GM12864 (cell line): ENCODE results near the gene FAHD1.
A peak's percentile ranks its signal among the peaks of the same experiment; 100 is the strongest.

Source experiments
- DNase-seq: peaks from one replicate; pipeline ENCODE4 v3.0.0-alpha.2; 2011; ENCODE audit warnings: low read depth
- H3K4me3 ChIP-seq: 2 replicates; pipeline ENCODE4 v1.5.1; 2011; ENCODE audit warnings: mild to moderate bottlenecking, low read depth, low read length, control low read depth
- TF ChIP-seq, protein P1 (sequence below): IDR thresholded peaks from 2 replicates; pipeline ENCODE4 v1.5.1; 2011; ENCODE audit warnings: low read depth, mild to moderate bottlenecking, moderate library complexity, low read length, control low read depth, inconsistent platforms; ENCODE audit errors: missing control alignments

Gene FAHD1

GRCh38 chr16:1780677-1781072, 46.3 kb upstream of the FAHD1 start:
- DNase-seq = no peak
- TF ChIP-seq, protein P1, sequence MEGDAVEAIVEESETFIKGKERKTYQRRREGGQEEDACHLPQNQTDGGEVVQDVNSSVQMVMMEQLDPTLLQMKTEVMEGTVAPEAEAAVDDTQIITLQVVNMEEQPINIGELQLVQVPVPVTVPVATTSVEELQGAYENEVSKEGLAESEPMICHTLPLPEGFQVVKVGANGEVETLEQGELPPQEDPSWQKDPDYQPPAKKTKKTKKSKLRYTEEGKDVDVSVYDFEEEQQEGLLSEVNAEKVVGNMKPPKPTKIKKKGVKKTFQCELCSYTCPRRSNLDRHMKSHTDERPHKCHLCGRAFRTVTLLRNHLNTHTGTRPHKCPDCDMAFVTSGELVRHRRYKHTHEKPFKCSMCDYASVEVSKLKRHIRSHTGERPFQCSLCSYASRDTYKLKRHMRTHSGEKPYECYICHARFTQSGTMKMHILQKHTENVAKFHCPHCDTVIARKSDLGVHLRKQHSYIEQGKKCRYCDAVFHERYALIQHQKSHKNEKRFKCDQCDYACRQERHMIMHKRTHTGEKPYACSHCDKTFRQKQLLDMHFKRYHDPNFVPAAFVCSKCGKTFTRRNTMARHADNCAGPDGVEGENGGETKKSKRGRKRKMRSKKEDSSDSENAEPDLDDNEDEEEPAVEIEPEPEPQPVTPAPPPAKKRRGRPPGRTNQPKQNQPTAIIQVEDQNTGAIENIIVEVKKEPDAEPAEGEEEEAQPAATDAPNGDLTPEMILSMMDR = no peak
- no peak overlapping the region for H3K4me3 ChIP-seq

- DNase-seq = no peak
- TF ChIP-seq, protein P1 = no peak
- H3K4me3 ChIP-seq = peak overlapping the region; percentile 85
Observed at GRCh38 chr16:1781254-1781653, 45.8 kb upstream of the FAHD1 start.

DNA sequence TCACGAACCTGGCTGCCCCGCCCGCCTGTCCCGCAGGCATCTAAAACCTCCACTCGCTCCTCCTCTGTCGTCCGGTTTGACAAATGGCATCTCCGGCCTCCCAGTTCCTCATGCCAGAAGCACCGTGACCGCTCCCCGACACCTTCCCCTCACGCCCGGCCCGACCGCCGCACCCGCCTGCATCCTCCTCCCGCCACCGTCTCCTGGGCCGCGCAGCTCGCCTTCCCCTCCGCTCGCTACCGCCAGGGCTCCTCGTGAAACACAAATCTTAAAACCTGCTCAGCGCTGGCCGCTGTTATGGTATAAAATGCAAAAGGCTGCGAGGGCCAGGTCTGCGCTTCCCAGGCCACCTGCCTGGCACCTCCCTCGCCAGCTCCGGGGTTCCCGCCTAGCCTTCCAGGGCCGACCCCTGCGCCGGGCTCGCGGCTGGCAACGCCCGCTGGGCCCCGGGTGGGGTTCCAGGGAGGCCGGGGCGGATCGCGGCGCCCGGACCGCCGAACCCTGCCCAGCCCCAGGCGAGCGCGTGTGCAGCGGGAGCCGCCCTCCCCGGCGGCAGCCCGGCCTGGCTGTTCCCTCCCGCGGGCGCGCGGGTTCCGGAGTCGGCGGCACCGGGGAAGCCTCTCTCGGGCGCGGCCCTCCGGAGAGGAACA, 45.1 kb upstream of the FAHD1 start:
- TF ChIP-seq, protein P1 = no peak
- DNase-seq = no peak
- H3K4me3 ChIP-seq = peak overlapping the region; percentile 85

DNA sequence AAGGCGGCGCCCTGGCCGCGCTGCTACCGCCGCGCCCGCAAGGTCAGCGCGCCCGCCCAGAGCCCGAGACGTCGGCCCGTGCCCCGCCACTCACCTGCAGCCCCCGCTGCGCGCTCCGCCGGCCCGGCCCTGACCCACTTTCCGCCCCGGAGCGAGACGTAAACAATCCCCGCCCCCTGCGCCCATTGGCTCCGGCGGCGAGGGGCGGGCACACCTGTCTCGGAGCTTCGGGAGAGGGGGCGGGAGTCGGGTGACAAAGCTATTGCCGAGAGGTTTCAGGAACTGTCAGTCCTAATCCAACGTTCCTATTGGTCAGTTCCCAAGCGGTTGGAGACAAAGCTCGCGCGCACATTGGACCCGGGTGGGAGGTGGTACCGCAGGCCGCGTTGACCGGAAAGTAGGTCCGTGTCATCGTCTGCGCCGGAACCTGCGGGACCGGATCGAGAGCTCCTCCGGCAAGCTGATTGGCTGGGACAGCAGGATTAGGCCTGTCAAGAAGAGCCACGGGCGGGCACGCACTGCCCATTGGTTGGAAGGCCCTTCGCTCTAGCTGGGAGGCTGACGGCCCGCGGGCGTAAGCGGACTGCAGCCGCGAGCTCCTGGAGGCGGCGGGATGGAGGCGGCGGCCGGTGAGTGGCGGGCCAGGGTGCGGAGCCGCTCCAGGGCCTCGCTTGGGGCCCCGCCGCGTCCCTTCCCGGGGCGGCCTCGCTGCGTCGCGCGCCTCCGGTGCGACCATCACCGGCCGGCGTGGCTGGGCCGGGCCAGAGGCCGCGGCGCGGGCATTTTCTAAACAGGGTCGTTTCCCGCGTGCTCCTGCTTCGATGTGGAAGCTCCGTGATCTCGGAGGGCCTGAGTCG, 44.4 kb upstream of the FAHD1 start, which contains the start of the genes NUBP2 and SPSB3:
NUBP2 (plus strand) TSS at position 553 of the 857 bp plus-strand sequence; CDS start at position 614, 61 bp downstream.
SPSB3 (minus strand) TSS at position 164 of the 857 bp plus-strand sequence. CDS start 1,088 bp downstream, outside the sequence.
- peak; percentile 99 for DNase-seq
- peak within 1 kb of the TSS; percentile 97 for H3K4me3 ChIP-seq
- TF ChIP-seq, protein P1 = no peak

- TF ChIP-seq, protein P1 = no peak
- no peak overlapping the region for H3K4me3 ChIP-seq
- DNase-seq = no peak
Observed at GRCh38 chr16:1784977-1785845, 41.8 kb upstream of the FAHD1 start.

DNA sequence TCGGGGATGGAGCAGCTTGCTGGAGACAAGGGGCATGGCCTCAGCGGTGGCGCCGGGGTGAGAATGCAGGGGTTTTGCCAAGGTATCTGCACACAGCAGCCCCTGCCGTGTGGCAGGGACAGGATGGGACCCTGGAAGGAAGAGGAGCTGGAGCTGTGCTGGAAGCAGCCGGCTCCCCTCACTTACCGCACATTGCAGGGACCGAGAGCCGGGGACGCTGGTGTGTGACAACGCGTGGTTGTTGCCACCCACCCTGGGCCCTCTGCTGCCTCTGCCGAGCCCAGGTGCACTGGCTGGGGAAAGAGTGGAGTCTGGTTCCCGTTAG, 41.2 kb upstream of the FAHD1 start:
- TF ChIP-seq, protein P1 = no peak
- H3K4me3 ChIP-seq = no peak overlapping the region
- DNase-seq = no peak
